H1 (cell line): ENCODE data around the gene TMEM254. TPM values are rescaled to one million over a fixed set of nuclear protein-coding genes. Genes with fewer than 3 reads are reported as not detected.
"Not testable (repeated sequence)": the region's sequence is repeated elsewhere in the genome, so short reads cannot be mapped to it uniquely, and the experiment has no call there.

ENCODE experiments used
- CTCF ChIA-PET: fragments of 300-600 bp; sonication (Branson Sonifier 250); formaldehyde crosslinking; loops from one replicate; lab custom pipeline; 2021; ENCODE audit not compliant: partially characterized antibody; lab: Charles Lee
- POLR2A ChIA-PET: fragments of 300-600 bp; sonication (Branson Sonifier 250); formaldehyde crosslinking; loops from one replicate; lab custom pipeline; 2021; ENCODE audit warnings: inconsistent platforms; ENCODE audit not compliant: partially characterized antibody; lab: Charles Lee
- DNase-seq, 2 experiments: peaks; one replicate each; pipeline versions ENCODE4 v3.0.0 to v3.0.0-alpha.2; 2010 to 2022; ENCODE audit warnings: low spot score in 2 of 2, low read depth in 1 of 2, mixed read lengths in 1 of 2
- FAIRE-seq: peaks from 2 replicates; lab custom pipeline; 2011; peaks lifted over from hg19 to GRCh38; lab: Jason Lieb, UNC
- H2AFZ ChIP-seq: 2 replicates; pipeline ENCODE4 v1.8.1; 2012; ENCODE audit warnings: low read length, inconsistent platforms
- H2AK5ac ChIP-seq: 2 replicates; pipeline ENCODE4 v1.6.1; 2013; ENCODE audit warnings: low read depth, low read length
- H2BK120ac ChIP-seq: replicated peaks from 2 replicates; pipeline ENCODE3; 2013; ENCODE audit warnings: low read depth, low read length, inconsistent platforms
- H2BK12ac ChIP-seq: 2 replicates; pipeline ENCODE4 v1.6.1; 2013; ENCODE audit warnings: low read depth, low read length
- H2BK15ac ChIP-seq: 2 replicates; pipeline ENCODE4 v1.6.1; 2013; ENCODE audit warnings: low read length
- H2BK20ac ChIP-seq: 2 replicates; pipeline ENCODE4 v1.6.1; 2013; ENCODE audit warnings: low read length
- H2BK5ac ChIP-seq: 2 replicates; pipeline ENCODE4 v1.6.1; 2013; ENCODE audit warnings: low read depth, low read length
- H3K14ac ChIP-seq: 2 replicates; pipeline ENCODE4 v1.6.1; 2013; ENCODE audit warnings: inconsistent platforms; ENCODE audit not compliant: insufficient read length
- H3K18ac ChIP-seq: 2 replicates; pipeline ENCODE4 v1.6.1; 2013; ENCODE audit warnings: low read length; ENCODE audit errors: extremely low read depth
- H3K23ac ChIP-seq: 2 replicates; pipeline ENCODE4 v1.6.1; 2013; ENCODE audit warnings: inconsistent platforms; ENCODE audit not compliant: insufficient read length
- H3K23me2 ChIP-seq: 2 replicates; pipeline ENCODE4 v1.6.1; 2013; ENCODE audit warnings: low read depth, low read length
- H3K27ac ChIP-seq: 2 replicates; pipeline ENCODE4 v1.6.1; 2011; ENCODE audit warnings: low read depth, low read length, inconsistent platforms
- H3K27me3 ChIP-seq, 4 experiments: replicated peaks in 1 of 4; 1 replicate in 1 of 4; 2 replicates in 3 of 4; pipeline versions ENCODE4 v1.6.1 to v1.8.1; 2011 to 2013; ENCODE audit warnings: low read length in 3 of 4, mild to moderate bottlenecking in 3 of 4, inconsistent platforms in 2 of 4, mixed read lengths in 2 of 4, moderate library complexity in 1 of 4; ENCODE audit not compliant: control insufficient read depth in 3 of 4, insufficient read depth in 3 of 4; ENCODE audit errors: extremely low read depth in 1 of 4
- H3K36me3 ChIP-seq, 4 experiments: 2 replicates each; pipeline versions ENCODE4 v1.6.1 to v1.8.1; 2011 to 2013; ENCODE audit warnings: mild to moderate bottlenecking in 4 of 4, low read length in 3 of 4, moderate library complexity in 2 of 4, control low read depth in 1 of 4, inconsistent platforms in 1 of 4; ENCODE audit not compliant: insufficient read depth in 4 of 4, control insufficient read depth in 2 of 4
- H3K4ac ChIP-seq: replicated peaks from 2 replicates; pipeline ENCODE3; 2013; ENCODE audit warnings: low read length, low read depth, mixed read lengths, inconsistent platforms; ENCODE audit not compliant: insufficient read length
- H3K4me1 ChIP-seq, 4 experiments: replicated peaks in 1 of 4; 1 replicate in 1 of 4; 2 replicates in 3 of 4; pipeline versions ENCODE4 v1.6.1 to v1.8.1; 2011 to 2013; ENCODE audit warnings: low read length in 3 of 4, inconsistent platforms in 2 of 4, mixed read lengths in 1 of 4; ENCODE audit not compliant: insufficient read depth in 4 of 4, control insufficient read depth in 3 of 4
- H3K4me2 ChIP-seq, 2 experiments: 2 replicates each; pipeline versions ENCODE4 v1.6.1 to v1.8.1; 2011 to 2013; ENCODE audit warnings: low read depth in 2 of 2, low read length in 2 of 2, control low read depth in 1 of 2, inconsistent platforms in 1 of 2, mild to moderate bottlenecking in 1 of 2; ENCODE audit not compliant: insufficient read depth in 1 of 2
- H3K4me3 ChIP-seq, 4 experiments: fragments of 200-600, 300-600 bp in 1 of 4; sonication (generic), shearing (Covaris generic), sonication (Bioruptor Twin) in 1 of 4; 2 replicates each; pipeline versions ENCODE4 v1.5.1 to v1.8.1; 2011 to 2016; ENCODE audit warnings: low read length in 4 of 4, low read depth in 3 of 4, control low read depth in 2 of 4, inconsistent platforms in 2 of 4, mild to moderate bottlenecking in 2 of 4, mixed read lengths in 1 of 4, moderate library complexity in 1 of 4; ENCODE audit not compliant: insufficient read depth in 2 of 4; ENCODE audit errors: extremely low read depth in 1 of 4
- H3K56ac ChIP-seq: replicated peaks from 2 replicates; pipeline ENCODE3; 2013; ENCODE audit warnings: low read depth, mild to moderate bottlenecking, mixed read lengths, low read length, inconsistent platforms; ENCODE audit not compliant: insufficient read length
- H3K79me1 ChIP-seq: 2 replicates; pipeline ENCODE4 v1.6.1; 2013; ENCODE audit warnings: low read depth, low read length, control low read depth
- H3K79me2 ChIP-seq, 2 experiments: 2 replicates each; pipeline versions ENCODE4 v1.6.1 to v1.8.1; 2012 to 2013; ENCODE audit warnings: low read length in 2 of 2, mild to moderate bottlenecking in 2 of 2, inconsistent platforms in 1 of 2; ENCODE audit not compliant: insufficient read depth in 2 of 2, control insufficient read depth in 1 of 2
- H3K9ac ChIP-seq, 4 experiments: replicated peaks in 1 of 4; 1 replicate in 1 of 4; 2 replicates in 3 of 4; pipeline versions ENCODE4 v1.6.1 to v1.8.1; 2011 to 2013; ENCODE audit warnings: low read depth in 3 of 4, low read length in 3 of 4, control low read depth in 2 of 4, mild to moderate bottlenecking in 2 of 4, moderate library complexity in 2 of 4, inconsistent platforms in 1 of 4; ENCODE audit errors: extremely low read depth in 1 of 4
- H3K9me3 ChIP-seq, 2 experiments: 2 replicates each; pipeline versions ENCODE4 v1.6.1 to v1.8.1; 2012 to 2013; ENCODE audit warnings: mild to moderate bottlenecking in 2 of 2, moderate library complexity in 2 of 2, control low read depth in 1 of 2, inconsistent platforms in 1 of 2, low read depth in 1 of 2, low read length in 1 of 2, mixed read lengths in 1 of 2; ENCODE audit not compliant: insufficient read depth in 2 of 2
- H4K20me1 ChIP-seq, 2 experiments: replicated peaks in 1 of 2; 2 replicates each; pipeline versions ENCODE3 to v1.8.1; 2011 to 2013; ENCODE audit warnings: inconsistent platforms in 2 of 2, low read length in 2 of 2, mild to moderate bottlenecking in 1 of 2; ENCODE audit not compliant: insufficient read depth in 2 of 2, control insufficient read depth in 1 of 2
- H4K5ac ChIP-seq: 2 replicates; pipeline ENCODE4 v1.6.1; 2013; ENCODE audit warnings: low read length, low read depth, mixed read lengths, inconsistent platforms; ENCODE audit not compliant: insufficient read length
- H4K8ac ChIP-seq: 2 replicates; pipeline ENCODE4 v1.8.0; 2013; ENCODE audit warnings: mild to moderate bottlenecking, moderate library complexity, low read length, inconsistent platforms; ENCODE audit not compliant: insufficient read depth; ENCODE audit errors: extremely low read depth
- H4K91ac ChIP-seq: replicated peaks from 2 replicates; pipeline ENCODE3; 2013; ENCODE audit warnings: low read length, mixed read lengths, inconsistent platforms; ENCODE audit not compliant: insufficient read length
- ATF3 ChIP-seq: IDR thresholded peaks from 2 replicates; pipeline ENCODE4 v1.6.1; 2011; ENCODE audit warnings: low read depth, mild to moderate bottlenecking, low read length; ENCODE audit not compliant: insufficient read depth
- HDAC6 ChIP-seq: IDR thresholded peaks from one replicate; pipeline ENCODE4 v1.7.1; 2012; ENCODE audit warnings: low read depth, mild to moderate bottlenecking, inconsistent platforms, low read length, moderate library complexity
- RAD21 ChIP-seq, 2 experiments: IDR thresholded peaks in 1 of 2; conservative IDR thresholded peaks in 1 of 2; 2 replicates each; pipeline ENCODE4 v1.6.1; 2011; ENCODE audit warnings: low read depth in 2 of 2, low read length in 2 of 2, improper control_type of control experiment in 1 of 2, inconsistent platforms in 1 of 2, mild to moderate bottlenecking in 1 of 2, moderate library complexity in 1 of 2
- SP1 ChIP-seq: IDR thresholded peaks from 2 replicates; pipeline ENCODE4 v1.6.1; 2011; ENCODE audit warnings: low read depth, low read length
- SP4 ChIP-seq: IDR thresholded peaks from 2 replicates; pipeline ENCODE4 v1.6.1; 2012; ENCODE audit warnings: low read length, inconsistent platforms
- TBP ChIP-seq: IDR thresholded peaks from 2 replicates; pipeline ENCODE4 v1.6.1; 2011; ENCODE audit warnings: low read depth, low read length, improper control_type of control experiment
- WGBS, 2 experiments: shearing (Covaris generic) in 1 of 2; methylation state at CpG; one replicate each; pipeline versions ENCODE4 v1.1.6 to v1.1.7; 2013 to 2015; ENCODE audit warnings: low lambda C conversion rate in 2 of 2, mixed read lengths in 2 of 2, inconsistent platforms in 1 of 2, low coverage in 1 of 2, missing lambda C conversion rate in 1 of 2; ENCODE audit not compliant: insufficient replicate concordance in 2 of 2, insufficient coverage in 1 of 2, insufficient read length in 1 of 2; ENCODE audit errors: extremely low coverage in 1 of 2, missing lambda C conversion rate in 1 of 2; 5-methylcytosine and 5-hydroxymethylcytosine counted together
- polyA plus RNA-seq, 7 experiments: library from polyadenylated mRNA; depleted of rRNA in 3 of 7; stranded (reverse) in 5 of 7; unstranded in 2 of 7; fragments of >200 nt in 5 of 7; fragments of 200-250 nt in 2 of 7; gene quantifications; 1 replicate in 5 of 7; 2 replicates in 1 of 7; 4 replicates in 1 of 7; pipeline versions ENCODE4 v1.2.1 to v1.2.3, GENCODE V29; 2011 to 2013; ENCODE audit warnings: missing spikeins in 2 of 7, mixed read lengths in 2 of 7
- total RNA-seq: library from RNA; stranded (reverse); fragmentation: NEBNext Ultra II Directional; extraction: Animal tissue kit (Norgen Biotek cat#: 25700); gene quantifications from 2 replicates; pipeline ENCODE4 v1.2.1, GENCODE V29; 2021

TMEM254 gene
- total and polyA plus RNA-seq, 2 of the 8 experiments (the other 6 are each of a cell fraction or from before 2014, with no cell fraction given) = 26.9 to 61.2 TPM

DNA sequence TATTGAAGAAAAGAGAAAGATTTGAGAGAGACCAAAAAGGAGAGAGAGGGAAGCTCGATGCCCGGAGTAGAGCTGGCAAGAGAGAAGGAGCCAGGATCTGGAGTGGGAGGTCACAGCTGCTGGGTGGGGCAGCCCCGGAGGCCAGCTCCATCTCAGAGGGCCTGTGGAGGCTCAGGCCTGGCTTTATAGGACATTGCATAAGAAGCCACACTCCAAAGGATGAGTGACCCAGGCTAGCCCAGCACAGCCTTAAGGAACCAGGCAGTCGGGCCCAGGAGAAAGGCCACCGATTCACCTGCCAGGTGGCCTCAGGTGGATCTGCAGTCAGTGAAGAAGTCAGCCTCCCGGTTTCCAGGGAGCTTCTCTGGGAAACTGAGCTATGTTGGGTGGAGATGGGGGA lies 54.7 kb downstream of the TMEM254 start (continued):
- TF ChIP-seq ATF3 (no peak), SP1 (no peak), RAD21 (IDR thresholded peaks at IDR 0.05 in 1 of 2, conservative IDR thresholded peaks at IDR 0.05 in 1 of 2; ENCODE audit: low read depth in 2 of 2, low read length in 2 of 2) (no peak), TBP (no peak), HDAC6 (no peak), SP4 (no peak)

GRCh38 chr10:80133687-80134086 lies 55.2 kb downstream of the TMEM254 start:
- POLR2A ChIA-PET = interaction anchor here (0.6 to 3.2 kb wide), 4 partner anchors 10 to 74 kb away, joined by 3 to 12 read pairs (median 4); partner anchors contain the start of gene TMEM254
- FAIRE-seq = not testable (repeated sequence)

More at GRCh38 chr10:80133687-80134086, 55.2 kb downstream of the TMEM254 start:
- H2BK20ac ChIP-seq, H2BK120ac ChIP-seq, H4K91ac ChIP-seq, DNase-seq, H2AK5ac ChIP-seq, H3K23ac ChIP-seq, H3K27ac ChIP-seq, H3K9ac ChIP-seq, H2AFZ ChIP-seq, H3K79me2 ChIP-seq, H3K9me3 ChIP-seq, H3K79me1 ChIP-seq, H4K20me1 ChIP-seq, H3K4me3 ChIP-seq, H3K23me2 ChIP-seq, H4K8ac ChIP-seq, H3K56ac ChIP-seq, H3K14ac ChIP-seq, H2BK12ac ChIP-seq, H2BK15ac ChIP-seq, H4K5ac ChIP-seq, H2BK5ac ChIP-seq, H3K36me3 ChIP-seq, H3K4ac ChIP-seq: not testable (repeated sequence)
- Histone ChIP-seq H3K27me3 (peaks cover 0 to 11% (median 8%) of the 10 kb centered on the region in 4 experiments; a peak in 4 of 7 replicates), H3K4me1 (peaks cover 5 to 12% (median 8%) of the 10 kb centered on the region in 4 experiments; a peak in 6 of 7 replicates), H3K4me2 (peak overlapping the region; percentile 68 to 79; a peak in 3 of 4 replicates), H3K18ac (peak overlapping the region; percentile 75)
- WGBS, 2 experiments = 83% methylated on average over 7 of the region's 9 CpGs; no CpG with 5 or more reads in 1 of the 2 experiments
- CTCF ChIA-PET = interaction anchor here (0.7 to 5.3 kb wide), 8 partner anchors 8 to 89 kb away, joined by 3 to 57 read pairs (median 4); no protein-coding TSS in a partner anchor
